ENCODE results near the gene IL15RA. TPM values are rescaled to one million over a fixed set of nuclear protein-coding genes. Genes with fewer than 3 reads are reported as not detected.
"Not testable (repeated sequence)": the region's sequence is repeated elsewhere in the genome, so short reads cannot be mapped to it uniquely, and the experiment has no call there.

IL15RA gene
- total and polyA plus RNA-seq, 2 of the 8 experiments (the other 6 are each of a cell fraction or from before 2014, with no cell fraction given) = 1.3 to 1.4 TPM

- H3K4me1 ChIP-seq (replicated peaks in 1 of 4; ENCODE audit: control insufficient read depth in 3 of 4, insufficient read depth in 4 of 4, low read length in 3 of 4); H3K9ac ChIP-seq (replicated peaks in 1 of 4; ENCODE audit: extremely low read depth in 1 of 4, low read depth in 3 of 4, low read length in 3 of 4); POLR2A ChIA-PET (ENCODE audit: partially characterized antibody); H2BK5ac ChIP-seq (ENCODE audit: low read depth, low read length); H3K27me3 ChIP-seq (replicated peaks in 1 of 4; ENCODE audit: control insufficient read depth in 3 of 4, extremely low read depth in 1 of 4, insufficient read depth in 3 of 4, low read length in 3 of 4); H2AK5ac ChIP-seq (ENCODE audit: low read depth, low read length); H2BK15ac ChIP-seq (ENCODE audit: low read length); H2BK120ac ChIP-seq (replicated peaks; ENCODE audit: low read depth, low read length); H3K56ac ChIP-seq (replicated peaks; ENCODE audit: insufficient read length, low read depth, low read length); H3K4me2 ChIP-seq (ENCODE audit: insufficient read depth in 1 of 2, low read depth in 2 of 2, low read length in 2 of 2); H3K18ac ChIP-seq (ENCODE audit: extremely low read depth, low read length); H3K4me3 ChIP-seq (ENCODE audit: extremely low read depth in 1 of 4, insufficient read depth in 2 of 4, low read depth in 3 of 4, low read length in 4 of 4); H2BK20ac ChIP-seq (ENCODE audit: low read length); H3K79me1 ChIP-seq (ENCODE audit: low read depth, low read length); H4K5ac ChIP-seq (ENCODE audit: insufficient read length, low read depth, low read length); FAIRE-seq; H3K14ac ChIP-seq (ENCODE audit: insufficient read length); H3K4ac ChIP-seq (replicated peaks; ENCODE audit: insufficient read length, low read depth, low read length); DNase-seq (ENCODE audit: low read depth in 1 of 2, low spot score in 2 of 2); H3K23ac ChIP-seq (ENCODE audit: insufficient read length); CTCF ChIA-PET (ENCODE audit: partially characterized antibody); H2BK12ac ChIP-seq (ENCODE audit: low read depth, low read length); H3K27ac ChIP-seq (ENCODE audit: low read depth, low read length); H3K9me3 ChIP-seq (ENCODE audit: insufficient read depth in 2 of 2, low read depth in 1 of 2, low read length in 1 of 2); H4K91ac ChIP-seq (replicated peaks; ENCODE audit: insufficient read length, low read length); H4K8ac ChIP-seq (ENCODE audit: extremely low read depth, insufficient read depth, low read length); H3K79me2 ChIP-seq (ENCODE audit: control insufficient read depth in 1 of 2, insufficient read depth in 2 of 2, low read length in 2 of 2); H2AFZ ChIP-seq (ENCODE audit: low read length); H3K23me2 ChIP-seq (ENCODE audit: low read depth, low read length): not testable (repeated sequence)
- 89% methylated on average over 7 of the region's 7 CpGs; no CpG with 5 or more reads in 1 of the 2 experiments for WGBS, 2 experiments (ENCODE audit: extremely low coverage in 1 of 2, insufficient coverage in 1 of 2, insufficient read length in 1 of 2, insufficient replicate concordance in 2 of 2, low coverage in 1 of 2, low lambda C conversion rate in 2 of 2, missing lambda C conversion rate in 1 of 2)
- Histone ChIP-seq H4K20me1 (replicated peaks in 1 of 2; ENCODE audit: control insufficient read depth in 1 of 2, insufficient read depth in 2 of 2, low read length in 2 of 2) (peaks cover 4 to 11% of the 10 kb centered on the region in 2 experiments), H3K36me3 (ENCODE audit: control insufficient read depth in 2 of 4, insufficient read depth in 4 of 4, low read length in 3 of 4) (peaks cover 9 to 49% (median 29%) of the 10 kb centered on the region in 4 experiments; a peak in 6 of 8 replicates)
Observed at GRCh38 chr10:5908676-5909075, 68.7 kb downstream of the IL15RA start.
